ENCODE data around the gene NR6A1.

The NR6A1 gene

DNA sequence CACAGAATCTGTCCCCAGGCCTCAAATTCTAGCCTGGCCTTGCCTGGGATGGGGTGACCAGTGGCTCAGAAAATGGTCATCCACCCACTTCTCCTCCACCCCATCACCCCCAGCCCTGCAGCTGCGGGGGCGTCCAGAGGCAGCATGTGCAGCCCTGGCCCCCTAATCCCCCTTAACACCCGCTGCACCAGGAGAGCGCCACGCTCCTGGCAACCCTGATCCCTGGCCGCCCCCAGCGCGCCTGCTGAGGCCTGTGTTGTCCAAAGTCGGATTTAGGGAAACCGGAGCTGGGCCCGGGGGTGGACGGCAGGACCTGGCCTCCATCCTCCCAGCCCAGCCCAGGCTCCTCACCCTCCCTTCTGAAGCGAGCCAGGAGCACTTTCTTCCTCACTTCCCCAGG is 285.9 kb downstream of the NR6A1 start:
- Mint-ChIP-seq H3K36me3 (ENCODE audit: low read depth) (no peaks in the 10 kb centered on the region), H3K27ac (no peak overlapping the region), H3K4me3 (no peak overlapping the region), H3K9me3 (no peaks in the 10 kb centered on the region), H3K27me3 (ENCODE audit: low read depth) (peaks cover 73% of the 10 kb centered on the region), H3K4me1 (no peaks in the 10 kb centered on the region)
- TF ChIP-seq, protein P1, sequence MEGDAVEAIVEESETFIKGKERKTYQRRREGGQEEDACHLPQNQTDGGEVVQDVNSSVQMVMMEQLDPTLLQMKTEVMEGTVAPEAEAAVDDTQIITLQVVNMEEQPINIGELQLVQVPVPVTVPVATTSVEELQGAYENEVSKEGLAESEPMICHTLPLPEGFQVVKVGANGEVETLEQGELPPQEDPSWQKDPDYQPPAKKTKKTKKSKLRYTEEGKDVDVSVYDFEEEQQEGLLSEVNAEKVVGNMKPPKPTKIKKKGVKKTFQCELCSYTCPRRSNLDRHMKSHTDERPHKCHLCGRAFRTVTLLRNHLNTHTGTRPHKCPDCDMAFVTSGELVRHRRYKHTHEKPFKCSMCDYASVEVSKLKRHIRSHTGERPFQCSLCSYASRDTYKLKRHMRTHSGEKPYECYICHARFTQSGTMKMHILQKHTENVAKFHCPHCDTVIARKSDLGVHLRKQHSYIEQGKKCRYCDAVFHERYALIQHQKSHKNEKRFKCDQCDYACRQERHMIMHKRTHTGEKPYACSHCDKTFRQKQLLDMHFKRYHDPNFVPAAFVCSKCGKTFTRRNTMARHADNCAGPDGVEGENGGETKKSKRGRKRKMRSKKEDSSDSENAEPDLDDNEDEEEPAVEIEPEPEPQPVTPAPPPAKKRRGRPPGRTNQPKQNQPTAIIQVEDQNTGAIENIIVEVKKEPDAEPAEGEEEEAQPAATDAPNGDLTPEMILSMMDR (IDR thresholded peaks at IDR 0.05; ENCODE audit: unreplicated experiment in 3 of 3) = no peak

DNA sequence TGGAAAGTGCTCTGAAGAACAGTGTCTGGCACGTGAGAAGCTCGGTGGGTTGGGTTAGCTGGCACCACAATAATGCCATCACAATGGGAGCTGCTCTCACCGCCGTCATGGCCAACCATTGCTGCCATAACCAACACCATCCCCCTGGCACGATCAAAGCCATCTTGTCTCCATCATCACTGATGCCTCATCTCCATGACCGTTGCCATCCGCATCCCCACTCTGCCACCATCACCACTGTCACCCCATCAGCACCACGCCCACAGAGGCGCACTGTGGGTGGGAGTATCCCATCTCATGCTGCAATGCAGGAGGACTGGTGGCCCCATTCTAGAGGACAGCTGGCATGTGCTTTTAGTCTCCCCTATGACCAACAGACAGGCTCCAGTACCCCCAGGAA is 287.6 kb downstream of the NR6A1 start:
- H3K27ac Mint-ChIP-seq = no peak overlapping the region
- H3K27me3 Mint-ChIP-seq (ENCODE audit: low read depth) = peaks cover 83% of the 10 kb centered on the region
- no peak overlapping the region for H3K4me3 Mint-ChIP-seq
- no peaks in the 10 kb centered on the region for H3K4me1 Mint-ChIP-seq
- no peaks in the 10 kb centered on the region for H3K36me3 Mint-ChIP-seq (ENCODE audit: low read depth)
- H3K9me3 Mint-ChIP-seq = no peaks in the 10 kb centered on the region
- TF ChIP-seq, protein P1 (IDR thresholded peaks at IDR 0.05; ENCODE audit: unreplicated experiment in 3 of 3) = no peak

DNA sequence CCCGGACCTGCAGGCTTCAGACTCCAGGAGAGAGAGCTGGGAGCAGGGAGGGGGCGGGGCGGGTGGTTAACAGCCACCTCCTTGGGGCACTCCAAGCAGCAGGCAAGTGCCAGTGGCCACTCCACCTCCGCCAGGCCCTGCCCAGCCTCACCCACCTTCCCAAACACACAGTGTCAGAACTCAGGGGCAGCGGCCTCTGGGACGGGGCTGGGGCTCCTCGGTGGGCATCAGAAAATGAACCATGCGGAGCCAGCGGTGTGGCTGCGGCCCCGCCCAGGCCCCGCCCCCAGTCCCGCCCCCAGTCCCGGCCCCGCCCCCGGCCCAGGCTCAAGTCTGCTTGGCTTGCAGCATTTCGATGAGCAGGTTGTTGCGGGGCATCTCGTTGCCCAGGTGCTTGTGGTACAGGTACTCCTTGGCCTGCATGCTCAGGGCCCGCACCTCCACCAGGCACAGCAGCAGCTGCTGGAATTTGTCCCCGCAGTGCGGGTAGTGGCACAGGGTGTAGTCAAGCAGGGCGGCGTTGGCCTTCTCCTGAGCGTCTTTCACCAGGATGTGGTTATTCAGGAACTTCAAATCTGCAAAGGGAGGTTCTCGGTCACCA is 288.6 kb downstream of the NR6A1 start:
- TF ChIP-seq, protein P1 (IDR thresholded peaks at IDR 0.05; ENCODE audit: unreplicated experiment in 3 of 3) = no peak
- Mint-ChIP-seq H3K27me3 (ENCODE audit: low read depth) (peaks cover 80% of the 10 kb centered on the region), H3K9me3 (no peaks in the 10 kb centered on the region), H3K4me1 (no peaks in the 10 kb centered on the region), H3K27ac (no peak overlapping the region), H3K36me3 (ENCODE audit: low read depth) (no peaks in the 10 kb centered on the region), H3K4me3 (no peak overlapping the region)

DNA sequence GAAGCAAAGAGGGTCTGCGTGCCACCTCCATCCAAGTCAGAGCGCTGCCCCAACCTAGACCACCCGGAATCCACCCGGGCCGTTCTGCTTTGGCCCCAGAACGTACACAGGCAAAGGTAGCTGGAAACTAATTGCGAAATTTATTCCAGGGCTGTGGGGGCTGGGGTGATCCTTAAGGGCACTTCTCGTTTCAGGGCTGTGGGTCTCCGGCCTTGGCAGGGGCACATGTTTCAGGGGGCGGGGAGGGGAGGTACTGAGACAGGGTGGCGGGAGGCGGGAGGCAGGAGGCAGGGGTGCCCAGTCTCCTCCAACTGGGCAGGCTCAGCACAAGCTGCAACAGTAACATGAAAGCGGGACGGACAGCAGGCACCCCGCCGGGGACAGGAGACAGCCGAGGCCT is 290.0 kb downstream of the NR6A1 start:
- H3K4me1 Mint-ChIP-seq = no peaks in the 10 kb centered on the region
- no peaks in the 10 kb centered on the region for H3K9me3 Mint-ChIP-seq
- peaks cover 78% of the 10 kb centered on the region for H3K27me3 Mint-ChIP-seq (ENCODE audit: low read depth)
- no peak overlapping the region for H3K4me3 Mint-ChIP-seq
- TF ChIP-seq, protein P1 (IDR thresholded peaks at IDR 0.05; ENCODE audit: unreplicated experiment in 3 of 3) = no peak
- H3K27ac Mint-ChIP-seq = no peak overlapping the region
- no peaks in the 10 kb centered on the region for H3K36me3 Mint-ChIP-seq (ENCODE audit: low read depth)

DNA sequence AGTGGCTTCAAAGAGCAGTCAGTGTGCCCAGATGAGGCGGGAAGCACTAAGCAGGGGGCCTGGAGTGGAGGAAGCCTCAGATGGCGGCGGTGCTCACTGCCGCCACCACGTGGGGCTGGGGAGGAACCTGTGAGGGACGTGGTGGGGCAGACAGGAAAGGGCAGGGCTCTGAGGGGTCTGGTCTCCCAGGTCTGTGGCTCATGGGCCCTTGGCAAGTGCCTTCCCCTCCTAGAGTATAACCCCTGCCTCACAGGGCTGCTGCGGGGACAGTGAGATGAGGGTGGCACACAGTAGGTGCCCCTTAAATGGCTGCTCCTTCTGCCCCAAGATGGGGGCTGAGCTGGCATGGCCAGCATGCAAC is 290.5 kb downstream of the NR6A1 start:
- no peaks in the 10 kb centered on the region for H3K36me3 Mint-ChIP-seq (ENCODE audit: low read depth)
- TF ChIP-seq, protein P1 (IDR thresholded peaks at IDR 0.05; ENCODE audit: unreplicated experiment in 3 of 3) = peak; percentile 20 to 45 (median 32)
- H3K4me3 Mint-ChIP-seq = no peak overlapping the region
- H3K27me3 Mint-ChIP-seq (ENCODE audit: low read depth) = peaks cover 75% of the 10 kb centered on the region
- H3K9me3 Mint-ChIP-seq = no peaks in the 10 kb centered on the region
- H3K27ac Mint-ChIP-seq = no peak overlapping the region
- H3K4me1 Mint-ChIP-seq = no peaks in the 10 kb centered on the region

DNA sequence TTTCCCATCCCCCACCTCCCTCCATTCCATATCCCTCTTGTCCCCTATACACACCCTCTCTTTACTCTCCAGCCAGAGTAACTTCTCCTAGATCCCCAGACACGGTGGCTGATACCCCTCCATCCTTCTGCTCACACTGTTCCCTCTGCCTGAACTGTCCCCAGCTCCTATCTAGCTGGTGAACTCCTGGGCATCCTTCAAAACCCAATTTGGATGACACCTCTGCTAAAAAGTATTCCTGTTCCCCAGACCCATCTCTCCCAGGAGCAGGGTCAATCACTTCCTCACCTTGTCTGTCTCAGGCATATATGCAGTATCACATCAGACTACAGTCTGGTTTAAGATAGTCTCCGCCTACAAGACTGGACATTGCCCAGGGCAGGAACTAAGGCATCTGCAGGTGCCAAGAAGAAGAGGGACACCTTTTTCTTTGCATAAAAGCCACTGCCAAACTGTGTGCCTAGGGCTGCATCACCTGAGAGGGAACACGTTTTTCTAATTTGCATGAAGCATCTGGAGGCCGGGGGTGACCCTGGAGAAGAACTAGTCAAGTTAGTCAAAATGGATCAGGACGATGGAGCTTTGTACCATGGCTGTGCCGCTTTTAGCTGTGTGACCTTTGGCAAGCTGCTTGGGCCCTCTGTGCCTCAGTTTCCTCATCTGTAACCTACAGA is 291.0 kb downstream of the NR6A1 start:
- no peaks in the 10 kb centered on the region for H3K9me3 Mint-ChIP-seq
- no peaks in the 10 kb centered on the region for H3K36me3 Mint-ChIP-seq (ENCODE audit: low read depth)
- H3K27me3 Mint-ChIP-seq (ENCODE audit: low read depth) = peaks cover 72% of the 10 kb centered on the region
- peak overlapping the region in 1 of 3 experiments; percentile 38 for H3K4me3 Mint-ChIP-seq
- TF ChIP-seq, protein P1 (IDR thresholded peaks at IDR 0.05; ENCODE audit: unreplicated experiment in 3 of 3) = no peak
- H3K4me1 Mint-ChIP-seq = no peaks in the 10 kb centered on the region
- no peak overlapping the region for H3K27ac Mint-ChIP-seq

Data from nephron (organoid).